Glutamatergic neuron (in vitro differentiated cells): ENCODE data around the gene NTRK1. TPM values are rescaled to one million over a fixed set of nuclear protein-coding genes. Genes with fewer than 3 reads are reported as not detected.

Experiments used
- DNase-seq: peaks from one replicate; pipeline ENCODE4 v3.0.0; 2022
- H3K27ac Mint-ChIP-seq: one replicate; pipeline ENCODE4 v1.8.0; 2020; ENCODE audit warnings: mild to moderate bottlenecking, mixed read lengths, inconsistent platforms; ENCODE audit not compliant: unreplicated experiment
- H3K27me3 Mint-ChIP-seq: one replicate; pipeline ENCODE4 v1.8.0; 2020; ENCODE audit warnings: mild to moderate bottlenecking, moderate library complexity, mixed read lengths, inconsistent platforms; ENCODE audit not compliant: unreplicated experiment
- H3K36me3 Mint-ChIP-seq: one replicate; pipeline ENCODE4 v1.8.0; 2020; ENCODE audit warnings: mild to moderate bottlenecking, mixed read lengths, inconsistent platforms; ENCODE audit not compliant: unreplicated experiment
- H3K4me1 Mint-ChIP-seq: one replicate; pipeline ENCODE4 v1.8.0; 2020; ENCODE audit warnings: mild to moderate bottlenecking, low read depth, mixed read lengths, inconsistent platforms; ENCODE audit not compliant: unreplicated experiment
- H3K4me3 Mint-ChIP-seq: one replicate; pipeline ENCODE4 v1.8.0; 2020; ENCODE audit warnings: mild to moderate bottlenecking, mixed read lengths, inconsistent platforms; ENCODE audit not compliant: unreplicated experiment
- H3K9me3 Mint-ChIP-seq: one replicate; pipeline ENCODE4 v1.8.0; 2020; ENCODE audit warnings: mild to moderate bottlenecking, moderate library complexity, mixed read lengths, inconsistent platforms; ENCODE audit not compliant: unreplicated experiment
- CTCF ChIP-seq: fragments of 200-600 bp; sonication (generic); IDR thresholded peaks from one replicate; pipeline ENCODE4 v1.5.0; 2021; ENCODE audit not compliant: partially characterized antibody, unreplicated experiment
- total RNA-seq: library from RNA; stranded (reverse); fragmentation: NEBNext Ultra II Directional; extraction: Animal tissue kit (Norgen Biotek cat#: 25700); gene quantifications from one replicate; pipeline ENCODE4 v1.2.1, GENCODE V29; 2021; ENCODE audit not compliant: unreplicated experiment

NTRK1 gene
- total RNA-seq, 1 donor from 2014 or later = 296 TPM

GRCh38 chr1:156901590-156901900, 40.9 kb downstream of the NTRK1 start:
- H3K36me3 Mint-ChIP-seq = no peaks in the 10 kb centered on the region
- peaks cover 23% of the 10 kb centered on the region for H3K27me3 Mint-ChIP-seq
- H3K27ac Mint-ChIP-seq = no peak overlapping the region
- no peak overlapping the region for H3K4me3 Mint-ChIP-seq
- no peak for DNase-seq
- peaks cover 5% of the 10 kb centered on the region for H3K4me1 Mint-ChIP-seq
- no peak for TF ChIP-seq CTCF
- peaks cover 4% of the 10 kb centered on the region for H3K9me3 Mint-ChIP-seq

GRCh38 chr1:156901966-156902915, 41.6 kb downstream of the NTRK1 start:
- Mint-ChIP-seq H3K4me3 (no peak overlapping the region), H3K27ac (no peak overlapping the region), H3K27me3 (peaks cover 19% of the 10 kb centered on the region), H3K4me1 (peaks cover 2% of the 10 kb centered on the region), H3K9me3 (peaks cover 4% of the 10 kb centered on the region), H3K36me3 (no peaks in the 10 kb centered on the region)
- no peak for TF ChIP-seq CTCF
- DNase-seq = no peak

GRCh38 chr1:156903328-156904091, 42.8 kb downstream of the NTRK1 start:
- no peaks in the 10 kb centered on the region for H3K36me3 Mint-ChIP-seq
- H3K27ac Mint-ChIP-seq = no peak overlapping the region
- no peak overlapping the region for H3K4me3 Mint-ChIP-seq
- TF ChIP-seq CTCF = no peak
- peaks cover 2% of the 10 kb centered on the region for H3K4me1 Mint-ChIP-seq
- peaks cover 4% of the 10 kb centered on the region for H3K9me3 Mint-ChIP-seq
- H3K27me3 Mint-ChIP-seq = peaks cover 19% of the 10 kb centered on the region
- peak; percentile 12 for DNase-seq

GRCh38 chr1:156904187-156904959, 43.7 kb downstream of the NTRK1 start:
- peaks cover 4% of the 10 kb centered on the region for H3K9me3 Mint-ChIP-seq
- no peak overlapping the region for H3K4me3 Mint-ChIP-seq
- TF ChIP-seq CTCF = no peak
- H3K27me3 Mint-ChIP-seq = peaks cover 16% of the 10 kb centered on the region
- H3K36me3 Mint-ChIP-seq = no peaks in the 10 kb centered on the region
- no peak for DNase-seq
- peaks cover 2% of the 10 kb centered on the region for H3K4me1 Mint-ChIP-seq
- H3K27ac Mint-ChIP-seq = no peak overlapping the region
